Uterus (tissue), 4 donors: Measurements from ENCODE around the gene PSMD1. TPM values are rescaled to one million over a fixed set of nuclear protein-coding genes. Genes with fewer than 3 reads are reported as not detected.

ENCODE experiments used
- DNase-seq, 2 donors: peaks; one replicate each; pipeline ENCODE4 v3.0.0-alpha.2; 2019 to 2020
- H3K27ac ChIP-seq, 2 donors: fragments of 200-600 bp; sonication (generic); 1 replicate in 1 of 2; 2 replicates in 1 of 2; pipeline ENCODE4 v1.5.1; 2016 to 2018
- H3K27me3 ChIP-seq, 2 donors: fragments of 200-600 bp; sonication (generic); one replicate each; pipeline ENCODE4 v1.5.1; 2018 to 2019; ENCODE audit warnings: control low read depth in 1 of 2
- H3K36me3 ChIP-seq, 2 donors: fragments of 200-600 bp; sonication (generic); one replicate each; pipeline ENCODE4 v1.5.1; 2019; ENCODE audit warnings: control low read depth in 1 of 2
- H3K4me1 ChIP-seq, 2 donors: fragments of 200-600 bp; sonication (generic); one replicate each; pipeline ENCODE4 v1.5.1; 2018 to 2019; ENCODE audit warnings: control low read depth in 1 of 2
- H3K4me3 ChIP-seq, 2 donors: fragments of 200-600 bp; sonication (generic); 1 replicate in 1 of 2; 2 replicates in 1 of 2; pipeline ENCODE4 v1.5.1; 2018 to 2019; ENCODE audit warnings: mild to moderate bottlenecking in 1 of 2
- H3K9me3 ChIP-seq, 2 donors: fragments of 200-600 bp; sonication (generic); one replicate each; pipeline ENCODE4 v1.5.1; 2019; ENCODE audit warnings: control low read depth in 1 of 2
- POLR2A ChIP-seq, 2 donors: fragments of 450-650 bp; IDR thresholded peaks; one replicate each; pipeline ENCODE4 v1.6.1; 2016; ENCODE audit warnings: antibody characterized with exemption in 2 of 2, mild to moderate bottlenecking in 1 of 2, moderate library complexity in 1 of 2
- intact Hi-C: fragments of 100-400 bp; cut with DNase I; formaldehyde crosslinking; loops from one replicate; pipeline ENCODE4 v1.15.1; 2023; ENCODE audit warnings: low total_unique reads
- total RNA-seq, 4 donors: library from RNA; depleted of rRNA in 3 of 4; stranded (reverse); fragments of >200 nt in 3 of 4; gene quantifications; one replicate each; pipeline versions ENCODE4 v1.1.0 to v1.2.4, GENCODE V29; 2014 to 2023
- TF ChIP-seq, protein P1 (sequence below), 4 experiments: fragments of 200-600 bp in 2 of 4; fragments of 450-650 bp in 2 of 4; sonication (generic) in 2 of 4; IDR thresholded peaks; one replicate each; pipeline ENCODE4 v1.5.1; 2016 to 2019; ENCODE audit warnings: antibody characterized with exemption in 4 of 4, mild to moderate bottlenecking in 2 of 4, moderate library complexity in 1 of 4
- donor health status: DM: yes; HTN: yes; CAD: no.

The PSMD1 gene
- total RNA-seq, 4 donors from 2014 or later = 54.4 to 96.6 (median 68.6) TPM

DNA sequence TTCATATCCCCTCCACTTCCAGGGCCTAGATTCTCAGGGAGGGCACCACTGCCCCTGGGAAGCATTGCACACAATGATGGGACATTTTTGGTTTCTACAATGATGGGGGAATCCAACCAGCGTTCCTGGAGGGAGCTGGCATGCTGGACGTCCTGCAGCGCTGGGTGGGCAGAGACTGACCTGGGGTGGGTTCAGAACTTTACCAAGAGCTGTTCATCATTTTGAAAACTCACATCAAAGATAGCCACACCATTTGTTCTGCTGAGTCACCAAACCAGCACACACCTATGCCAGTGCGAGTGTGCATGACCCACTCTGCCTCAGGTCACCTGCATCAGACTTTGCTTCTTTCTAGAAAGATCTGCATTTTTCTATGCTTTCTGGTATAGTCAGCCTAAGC is 127.7 kb downstream of the PSMD1 start:
- H3K9me3 ChIP-seq = no peaks in the 10 kb centered on the region
- intact Hi-C loops = no loop called here
- no peak overlapping the region for H3K4me3 ChIP-seq
- H3K27ac ChIP-seq = no peak overlapping the region
- TF ChIP-seq, protein P1, sequence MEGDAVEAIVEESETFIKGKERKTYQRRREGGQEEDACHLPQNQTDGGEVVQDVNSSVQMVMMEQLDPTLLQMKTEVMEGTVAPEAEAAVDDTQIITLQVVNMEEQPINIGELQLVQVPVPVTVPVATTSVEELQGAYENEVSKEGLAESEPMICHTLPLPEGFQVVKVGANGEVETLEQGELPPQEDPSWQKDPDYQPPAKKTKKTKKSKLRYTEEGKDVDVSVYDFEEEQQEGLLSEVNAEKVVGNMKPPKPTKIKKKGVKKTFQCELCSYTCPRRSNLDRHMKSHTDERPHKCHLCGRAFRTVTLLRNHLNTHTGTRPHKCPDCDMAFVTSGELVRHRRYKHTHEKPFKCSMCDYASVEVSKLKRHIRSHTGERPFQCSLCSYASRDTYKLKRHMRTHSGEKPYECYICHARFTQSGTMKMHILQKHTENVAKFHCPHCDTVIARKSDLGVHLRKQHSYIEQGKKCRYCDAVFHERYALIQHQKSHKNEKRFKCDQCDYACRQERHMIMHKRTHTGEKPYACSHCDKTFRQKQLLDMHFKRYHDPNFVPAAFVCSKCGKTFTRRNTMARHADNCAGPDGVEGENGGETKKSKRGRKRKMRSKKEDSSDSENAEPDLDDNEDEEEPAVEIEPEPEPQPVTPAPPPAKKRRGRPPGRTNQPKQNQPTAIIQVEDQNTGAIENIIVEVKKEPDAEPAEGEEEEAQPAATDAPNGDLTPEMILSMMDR (IDR thresholded peaks at IDR 0.05) = no peak
- no peak for TF ChIP-seq POLR2A (IDR thresholded peaks at IDR 0.05)
- no peak for DNase-seq
- H3K27me3 ChIP-seq = no peaks in the 10 kb centered on the region
- no peaks in the 10 kb centered on the region for H3K4me1 ChIP-seq
- H3K36me3 ChIP-seq = no peaks in the 10 kb centered on the region

- H3K4me1 ChIP-seq = peaks cover 0 to 4% of the 10 kb centered on the region in 2 donors
- intact Hi-C loops = no loop called here
- no peaks in the 10 kb centered on the region for H3K9me3 ChIP-seq
- no peaks in the 10 kb centered on the region for H3K36me3 ChIP-seq
- H3K4me3 ChIP-seq = no peak overlapping the region
- TF ChIP-seq POLR2A (IDR thresholded peaks at IDR 0.05) = no peak
- TF ChIP-seq, protein P1 (IDR thresholded peaks at IDR 0.05) = no peak
- no peaks in the 10 kb centered on the region for H3K27me3 ChIP-seq
- H3K27ac ChIP-seq = peak overlapping the region; percentile 1 to 25
- DNase-seq = no peak
These were observed 128.5 kb downstream of the PSMD1 start for GRCh38 chr2:231185050-231185725.

GRCh38 chr2:231185886-231186285 is 129.2 kb downstream of the PSMD1 start:
- no peaks in the 10 kb centered on the region for H3K36me3 ChIP-seq
- TF ChIP-seq POLR2A (IDR thresholded peaks at IDR 0.05) = no peak
- TF ChIP-seq, protein P1 (IDR thresholded peaks at IDR 0.05) = no peak
- peaks cover 0 to 4% of the 10 kb centered on the region in 2 donors for H3K4me1 ChIP-seq
- H3K4me3 ChIP-seq = no peak overlapping the region
- no peaks in the 10 kb centered on the region for H3K9me3 ChIP-seq
- DNase-seq = no peak
- peak overlapping the region; percentile 1 to 25 for H3K27ac ChIP-seq
- intact Hi-C loops = no loop called here
- no peaks in the 10 kb centered on the region for H3K27me3 ChIP-seq

GRCh38 chr2:231186325-231186724 is 129.7 kb downstream of the PSMD1 start:
- DNase-seq = no peak

More at GRCh38 chr2:231186325-231186724, 129.7 kb downstream of the PSMD1 start:
- Histone ChIP-seq H3K27me3 (no peaks in the 10 kb centered on the region), H3K4me1 (peaks cover 0 to 4% of the 10 kb centered on the region in 2 donors), H3K4me3 (no peak overlapping the region), H3K36me3 (no peaks in the 10 kb centered on the region), H3K9me3 (no peaks in the 10 kb centered on the region), H3K27ac (no peak overlapping the region)
- intact Hi-C loops = no loop called here
- TF ChIP-seq, protein P1 (IDR thresholded peaks at IDR 0.05) = no peak
- TF ChIP-seq POLR2A (IDR thresholded peaks at IDR 0.05) = no peak
